Glomerular endothelial cell (primary cell): ENCODE data around the gene LCE6A. TPM values are rescaled to one million over a fixed set of nuclear protein-coding genes. Genes with fewer than 3 reads are reported as not detected.

Source experiments
- DNase-seq: peaks from one replicate; pipeline ENCODE4 v3.0.0-alpha.2; 2011; ENCODE audit warnings: low read depth, low spot score; ENCODE audit errors: extremely low read depth
- total RNA-seq: library from RNA; depleted of rRNA; stranded (reverse); fragments of >200 nt; gene quantifications from 2 replicates; pipeline ENCODE4 v1.2.3, GENCODE V29; 2015

Gene LCE6A
- total RNA-seq, 1 donor from 2014 or later: not detected

GRCh38 chr1:152871731-152872126, 29.1 kb downstream of the LCE6A start:
- no peak for DNase-seq

DNA sequence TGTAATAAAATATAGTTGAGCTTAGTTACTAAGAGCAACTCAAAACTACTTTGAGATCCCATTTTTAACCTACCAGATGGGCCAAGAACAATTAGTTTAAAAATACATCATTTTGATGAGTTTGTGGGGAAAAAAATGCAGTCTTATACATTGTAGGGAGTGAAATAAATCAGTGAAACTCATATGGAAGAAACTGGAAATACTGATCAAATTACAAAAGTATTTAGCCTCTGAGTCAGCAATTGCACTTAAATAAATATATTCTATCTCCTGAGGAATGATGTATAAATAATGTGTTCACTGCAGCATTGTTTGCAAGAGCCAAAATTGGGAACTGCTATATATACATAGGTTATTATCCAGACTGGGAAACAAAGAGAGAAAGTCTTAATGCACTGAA, 30.8 kb downstream of the LCE6A start:
- DNase-seq: no peak

DNA sequence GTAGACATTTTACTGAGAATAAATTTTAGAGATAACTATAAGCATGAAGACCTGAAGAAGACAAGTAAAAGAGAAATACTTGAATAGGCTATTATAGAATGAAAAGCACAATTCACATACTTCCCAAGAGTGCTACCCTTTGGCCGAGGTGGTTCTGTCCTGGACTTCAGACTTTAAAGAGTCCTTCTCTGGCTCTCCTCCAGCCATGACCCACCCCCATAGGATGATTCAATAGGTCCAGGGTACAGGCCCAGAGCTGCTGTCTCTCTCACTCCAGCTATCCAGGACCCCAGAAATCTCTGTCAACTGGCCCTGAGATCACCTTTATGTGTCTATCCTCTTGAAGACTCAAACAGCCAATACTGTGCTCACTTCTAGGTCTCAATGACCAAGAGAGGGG, 34.2 kb downstream of the LCE6A start:
- DNase-seq: no peak

- DNase-seq: no peak
Measured at GRCh38 chr1:152878042-152878441, 35.4 kb downstream of the LCE6A start, which contains the start of gene SMCP. TSS of gene SMCP (plus strand) at chr1:152878322. CDS start at chr1:152884423, 6,101 bp downstream.

- no peak for DNase-seq
Measured at GRCh38 chr1:152879559-152880198, 37.0 kb downstream of the LCE6A start.

GRCh38 chr1:152880316-152880715, 37.7 kb downstream of the LCE6A start:
- no peak for DNase-seq

- DNase-seq: no peak
Measured at GRCh38 chr1:152880907-152881306, 38.3 kb downstream of the LCE6A start.

DNA sequence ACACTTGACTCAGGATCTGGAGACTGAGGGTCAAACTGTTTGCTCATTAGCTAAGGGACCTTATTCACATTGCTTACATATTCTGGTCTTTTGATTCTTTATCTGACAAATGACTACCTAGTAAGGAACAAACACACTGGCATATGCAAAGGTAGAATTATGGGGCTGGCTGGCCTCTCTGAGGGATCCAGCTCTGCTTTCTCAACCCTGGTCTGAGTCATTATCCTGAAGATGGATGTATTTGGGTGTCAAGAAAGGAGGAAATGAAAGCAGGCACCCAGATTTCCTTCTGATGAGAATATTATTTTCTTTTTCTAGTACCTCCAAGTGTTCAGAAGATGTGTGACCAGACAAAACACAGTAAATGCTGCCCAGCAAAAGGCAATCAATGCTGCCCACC, 41.4 kb downstream of the LCE6A start:
- DNase-seq: no peak

GRCh38 chr1:152884506-152884905, 41.9 kb downstream of the LCE6A start:
- DNase-seq: no peak

- DNase-seq: no peak
Measured at GRCh38 chr1:152884966-152885624, 42.4 kb downstream of the LCE6A start.

GRCh38 chr1:152886085-152886484, 43.4 kb downstream of the LCE6A start:
- DNase-seq: no peak

DNA sequence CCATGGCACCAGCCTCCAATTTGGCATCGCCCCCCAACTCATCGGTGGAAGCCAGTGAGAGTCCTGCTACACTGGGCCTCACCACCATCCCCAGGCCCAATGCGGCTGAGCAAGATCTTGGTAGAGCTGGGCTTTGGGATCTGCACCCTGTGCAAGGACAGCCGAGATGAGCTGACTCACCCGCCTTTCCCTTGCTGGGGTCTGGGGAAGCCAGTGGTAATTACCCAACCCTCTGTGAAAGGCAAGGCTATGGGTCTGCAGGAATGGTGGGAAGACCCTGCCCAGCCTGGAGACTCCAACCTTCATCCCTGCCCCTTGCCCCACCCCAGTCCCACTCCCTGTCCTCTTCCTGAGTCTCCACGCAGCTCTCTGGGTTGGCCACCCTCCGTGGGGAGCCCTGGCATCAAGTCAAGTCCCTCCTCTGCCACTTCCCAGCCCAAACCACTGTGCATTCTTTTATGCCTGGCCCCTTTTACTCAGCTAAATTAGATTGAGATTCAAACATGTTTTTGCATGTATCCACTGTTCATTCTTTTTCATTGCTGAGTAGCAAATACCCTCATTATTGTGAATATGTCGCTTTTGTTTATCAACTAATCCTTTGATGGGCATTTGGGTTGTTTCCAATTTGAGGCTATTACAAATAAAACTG, 44.2 kb downstream of the LCE6A start:
- DNase-seq: no peak

DNA sequence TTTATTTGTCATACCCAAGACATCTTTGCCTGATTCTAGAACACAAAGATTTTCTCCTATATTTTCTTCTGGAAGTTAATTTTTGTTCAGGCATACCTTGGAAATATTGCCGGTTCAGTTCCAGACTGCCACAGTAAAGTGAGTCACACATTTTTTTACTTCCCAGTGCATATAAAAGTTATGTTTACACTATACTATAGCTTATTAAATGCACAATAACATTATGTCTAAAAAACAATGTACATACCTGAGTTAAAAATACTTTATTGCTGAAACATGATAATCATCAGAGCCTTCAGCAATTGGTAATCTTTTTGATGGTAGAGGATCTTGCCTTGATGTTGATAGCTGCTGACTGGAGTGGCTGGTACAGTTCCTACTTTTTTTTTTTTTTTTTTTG, 45.5 kb downstream of the LCE6A start:
- no peak for DNase-seq

Other genes starting within 250 kb of the LCE6A start
- gene LCE3C, start 242.6 kb upstream of the LCE6A start, total RNA-seq: not detected in 2 replicates
- gene LCE3B, start 229.0 kb upstream of the LCE6A start, total RNA-seq: not detected in 2 replicates
- not detected in 2 replicates for gene LCE3A, start 219.8 kb upstream of the LCE6A start, total RNA-seq
- not detected in 2 replicates for gene LCE2D, start 179.5 kb upstream of the LCE6A start, total RNA-seq
- gene LCE2C, start 167.6 kb upstream of the LCE6A start, total RNA-seq: not detected in 2 replicates
- gene LCE2B, start 156.7 kb upstream of the LCE6A start, total RNA-seq: not detected in 2 replicates
- gene LCE2A, start 144.5 kb upstream of the LCE6A start, total RNA-seq: not detected in 2 replicates
- gene LCE4A, start 134.7 kb upstream of the LCE6A start, total RNA-seq: not detected in 2 replicates
- gene KPRP, start 84.8 kb upstream of the LCE6A start, total RNA-seq: not detected in 2 replicates
- gene LCE1F, start 67.7 kb upstream of the LCE6A start, total RNA-seq: not detected in 2 replicates
- gene LCE1E, start 56.6 kb upstream of the LCE6A start, total RNA-seq: not detected in 2 replicates
- gene LCE1D, start 46.1 kb upstream of the LCE6A start, total RNA-seq: not detected in 2 replicates
- gene LCE1C, start 36.2 kb upstream of the LCE6A start, total RNA-seq: not detected in 2 replicates
- gene LCE1B, start 30.9 kb upstream of the LCE6A start, total RNA-seq: not detected in 2 replicates
- not detected in 2 replicates for gene LCE1A, start 15.4 kb upstream of the LCE6A start, total RNA-seq
- gene LCE7A, start 17.1 kb downstream of the LCE6A start, total RNA-seq: not detected in 2 replicates
- gene SMCP, start 35.5 kb downstream of the LCE6A start, total RNA-seq: not detected in 2 replicates
- not detected in 2 replicates for gene IVL, start 65.7 kb downstream of the LCE6A start, total RNA-seq
- not detected in 2 replicates for gene SPRR5, start 104.3 kb downstream of the LCE6A start, total RNA-seq
- gene SPRR4, start 127.8 kb downstream of the LCE6A start, total RNA-seq: not detected in 2 replicates
- gene SPRR1A, start 141.2 kb downstream of the LCE6A start, total RNA-seq: not detected in 2 replicates
- gene SPRR3, start 158.9 kb downstream of the LCE6A start, total RNA-seq: not detected in 2 replicates
- gene SPRR1B, start 188.3 kb downstream of the LCE6A start, total RNA-seq: not detected in 2 replicates
- gene SPRR2D, start 198.3 kb downstream of the LCE6A start, total RNA-seq: not detected in 2 replicates
- not detected in 2 replicates for gene SPRR2A, start 214.7 kb downstream of the LCE6A start, total RNA-seq
- not detected in 2 replicates for gene SPRR2B, start 228.8 kb downstream of the LCE6A start, total RNA-seq